ENCODE results near the gene ACOT7.
"Not testable (repeated sequence)": the region's sequence is repeated elsewhere in the genome, so short reads cannot be mapped to it uniquely, and the experiment has no call there.

Gene ACOT7

DNA sequence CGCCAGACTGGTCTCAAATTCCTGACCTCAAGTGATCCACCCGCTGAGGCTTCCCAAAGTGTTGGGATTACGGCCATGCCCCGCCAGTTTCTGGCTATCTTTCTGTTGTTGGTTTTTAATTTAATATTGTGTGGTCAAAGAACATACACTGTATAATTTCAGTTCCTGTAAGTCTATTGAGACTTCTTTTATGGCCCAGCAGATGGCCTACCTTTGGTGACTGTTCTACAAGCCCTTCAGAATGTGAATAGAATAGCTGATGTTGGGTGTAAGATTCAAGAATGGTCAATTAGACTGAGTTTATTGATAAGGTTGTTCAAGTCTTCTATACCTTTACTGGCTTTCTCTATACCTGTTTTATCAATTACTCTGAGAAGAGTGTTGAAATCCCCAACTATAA lies 15.5 kb upstream of the ACOT7 start:
- no peak overlapping the region for H3K4me3 ChIP-seq (ENCODE audit: low read depth, low read length)
- H3K27me3 ChIP-seq (replicated peaks) = no peaks in the 10 kb centered on the region
- no peak overlapping the region for H3K27ac ChIP-seq
- H3K36me3 ChIP-seq (replicated peaks) = no peaks in the 10 kb centered on the region
- in situ Hi-C loops (cut with HindIII; ENCODE audit: low pct_ligation_motif_present, low sequenced_read_pairs) = no loop called here
- no peak for DNase-seq
- TF ChIP-seq, protein P1, sequence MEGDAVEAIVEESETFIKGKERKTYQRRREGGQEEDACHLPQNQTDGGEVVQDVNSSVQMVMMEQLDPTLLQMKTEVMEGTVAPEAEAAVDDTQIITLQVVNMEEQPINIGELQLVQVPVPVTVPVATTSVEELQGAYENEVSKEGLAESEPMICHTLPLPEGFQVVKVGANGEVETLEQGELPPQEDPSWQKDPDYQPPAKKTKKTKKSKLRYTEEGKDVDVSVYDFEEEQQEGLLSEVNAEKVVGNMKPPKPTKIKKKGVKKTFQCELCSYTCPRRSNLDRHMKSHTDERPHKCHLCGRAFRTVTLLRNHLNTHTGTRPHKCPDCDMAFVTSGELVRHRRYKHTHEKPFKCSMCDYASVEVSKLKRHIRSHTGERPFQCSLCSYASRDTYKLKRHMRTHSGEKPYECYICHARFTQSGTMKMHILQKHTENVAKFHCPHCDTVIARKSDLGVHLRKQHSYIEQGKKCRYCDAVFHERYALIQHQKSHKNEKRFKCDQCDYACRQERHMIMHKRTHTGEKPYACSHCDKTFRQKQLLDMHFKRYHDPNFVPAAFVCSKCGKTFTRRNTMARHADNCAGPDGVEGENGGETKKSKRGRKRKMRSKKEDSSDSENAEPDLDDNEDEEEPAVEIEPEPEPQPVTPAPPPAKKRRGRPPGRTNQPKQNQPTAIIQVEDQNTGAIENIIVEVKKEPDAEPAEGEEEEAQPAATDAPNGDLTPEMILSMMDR (IDR thresholded peaks at IDR 0.05; ENCODE audit: low read depth, low read length, missing control alignments) = no peak

DNA sequence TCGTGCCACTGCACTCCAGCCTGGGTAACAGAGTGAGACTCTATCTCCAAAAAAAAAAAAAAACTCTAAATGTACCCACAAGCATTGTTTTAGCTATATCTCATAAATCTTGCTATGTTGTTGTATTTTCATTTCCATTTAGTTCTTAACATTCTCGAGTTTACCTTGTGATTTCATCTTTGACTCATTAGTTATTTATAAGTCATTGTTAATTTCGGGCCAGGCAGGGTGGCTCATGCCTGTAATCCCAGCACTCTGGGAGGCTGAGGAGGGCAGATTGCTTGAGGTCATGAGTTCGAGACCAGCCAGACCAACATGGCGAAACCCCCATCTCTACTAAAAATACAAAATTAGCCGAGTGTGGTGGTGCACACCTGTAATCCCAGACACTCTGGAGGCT lies 14.5 kb upstream of the ACOT7 start:
- TF ChIP-seq, protein P1 (IDR thresholded peaks at IDR 0.05; ENCODE audit: low read depth, low read length, missing control alignments) = no peak
- Histone ChIP-seq H3K4me3 (ENCODE audit: low read depth, low read length) (no peak overlapping the region), H3K27ac (no peak overlapping the region), H3K36me3 (replicated peaks) (no peaks in the 10 kb centered on the region), H3K27me3 (replicated peaks) (no peaks in the 10 kb centered on the region)
- in situ Hi-C loops (cut with HindIII; ENCODE audit: low pct_ligation_motif_present, low sequenced_read_pairs) = no loop called here
- no peak for DNase-seq

GRCh38 chr1:6401673-6402072 lies 8.1 kb upstream of the ACOT7 start:
- Histone ChIP-seq H3K4me3 (ENCODE audit: low read depth, low read length) (no peak overlapping the region), H3K27ac (no peak overlapping the region), H3K36me3 (replicated peaks) (no peaks in the 10 kb centered on the region), H3K27me3 (replicated peaks) (no peaks in the 10 kb centered on the region)
- no peak for DNase-seq
- in situ Hi-C loops (cut with HindIII; ENCODE audit: low pct_ligation_motif_present, low sequenced_read_pairs) = no loop called here
- TF ChIP-seq, protein P1 (IDR thresholded peaks at IDR 0.05; ENCODE audit: low read depth, low read length, missing control alignments) = no peak

GRCh38 chr1:6399294-6399693 lies 5.7 kb upstream of the ACOT7 start:
- TF ChIP-seq, protein P1 (IDR thresholded peaks at IDR 0.05; ENCODE audit: low read depth, low read length, missing control alignments) = no peak
- Histone ChIP-seq H3K27me3 (replicated peaks) (no peaks in the 10 kb centered on the region), H3K36me3 (replicated peaks) (no peaks in the 10 kb centered on the region), H3K27ac (no peak overlapping the region), H3K4me3 (ENCODE audit: low read depth, low read length) (no peak overlapping the region)
- no peak for DNase-seq
- in situ Hi-C loops (cut with HindIII; ENCODE audit: low pct_ligation_motif_present, low sequenced_read_pairs) = no loop called here

GRCh38 chr1:6397844-6398441 lies 4.4 kb upstream of the ACOT7 start:
- DNase-seq = no peak
- Histone ChIP-seq H3K36me3 (replicated peaks) (no peaks in the 10 kb centered on the region), H3K4me3 (ENCODE audit: low read depth, low read length) (no peak overlapping the region), H3K27ac (no peak overlapping the region), H3K27me3 (replicated peaks) (no peaks in the 10 kb centered on the region)
- TF ChIP-seq, protein P1 (IDR thresholded peaks at IDR 0.05; ENCODE audit: low read depth, low read length, missing control alignments) = no peak
- in situ Hi-C loops (cut with HindIII; ENCODE audit: low pct_ligation_motif_present, low sequenced_read_pairs) = no loop called here

DNA sequence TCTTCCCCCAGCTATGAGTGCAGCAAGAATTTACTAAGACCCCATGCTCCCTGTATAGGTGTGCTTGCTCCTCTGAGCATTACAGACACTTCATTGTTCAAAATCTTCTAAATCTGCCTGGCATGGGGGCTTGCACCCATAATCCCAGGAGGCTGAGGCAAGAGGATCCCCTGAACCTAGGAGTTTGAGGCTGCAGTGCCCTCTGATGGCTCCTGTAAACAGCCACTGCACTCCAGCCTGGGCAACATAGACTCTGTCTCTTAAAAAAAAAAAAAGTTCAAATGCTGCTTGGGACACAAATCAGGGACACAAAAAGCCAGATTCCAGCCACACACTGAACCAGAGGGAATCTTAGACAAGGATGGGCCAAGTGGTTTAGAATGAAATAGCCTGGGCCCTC lies 3.4 kb upstream of the ACOT7 start:
- Histone ChIP-seq H3K36me3 (replicated peaks) (no peaks in the 10 kb centered on the region), H3K27me3 (replicated peaks) (no peaks in the 10 kb centered on the region), H3K4me3 (ENCODE audit: low read depth, low read length) (no peak overlapping the region), H3K27ac (no peak overlapping the region)
- TF ChIP-seq, protein P1 (IDR thresholded peaks at IDR 0.05; ENCODE audit: low read depth, low read length, missing control alignments) = peak; percentile 37
- no peak for DNase-seq
- in situ Hi-C loops (cut with HindIII; ENCODE audit: low pct_ligation_motif_present, low sequenced_read_pairs) = no loop called here

DNA sequence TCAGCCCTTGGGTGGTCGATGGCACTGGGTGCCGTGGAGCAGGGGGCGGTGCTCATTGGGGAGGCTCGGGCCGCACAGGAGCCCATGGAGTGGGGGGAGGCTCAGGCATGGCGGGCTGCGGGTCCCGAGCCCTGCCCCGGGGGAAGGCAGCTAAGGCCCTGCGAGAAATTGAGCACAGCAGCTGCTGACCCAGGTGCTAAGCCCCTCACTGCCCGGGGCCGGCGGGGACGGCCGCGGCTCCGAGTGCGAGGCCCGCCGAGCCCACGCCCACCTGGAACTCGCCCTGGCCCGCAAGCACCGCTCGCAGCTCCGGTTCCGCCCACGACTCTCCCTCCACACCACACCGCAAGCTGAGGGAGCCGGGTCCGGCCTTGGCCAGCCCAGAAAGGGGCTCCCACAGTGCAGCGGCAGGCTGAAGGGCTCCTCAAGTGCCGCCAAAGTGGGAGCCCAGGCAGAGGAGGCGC lies 2.2 kb upstream of the ACOT7 start:
- in situ Hi-C loops (cut with HindIII; ENCODE audit: low pct_ligation_motif_present, low sequenced_read_pairs); H3K27ac ChIP-seq; DNase-seq; H3K27me3 ChIP-seq (replicated peaks); H3K36me3 ChIP-seq (replicated peaks); H3K4me3 ChIP-seq (ENCODE audit: low read depth, low read length): not testable (repeated sequence)

- H3K27me3 ChIP-seq (replicated peaks); H3K27ac ChIP-seq; H3K36me3 ChIP-seq (replicated peaks); in situ Hi-C loops (cut with HindIII; ENCODE audit: low pct_ligation_motif_present, low sequenced_read_pairs); DNase-seq; H3K4me3 ChIP-seq (ENCODE audit: low read depth, low read length): not testable (repeated sequence)
These were observed 1.6 kb upstream of the ACOT7 start for GRCh38 chr1:6395130-6395529.
